ENCODE measurements around the gene UBB. TPM values are rescaled to one million over a fixed set of nuclear protein-coding genes. Genes with fewer than 3 reads are reported as not detected.

UBB gene
- total RNA-seq, 1 donor from 2014 or later: 2,177 TPM

- no peak overlapping the region for H3K4me3 Mint-ChIP-seq
- peaks cover 16% of the 10 kb centered on the region for H3K4me1 Mint-ChIP-seq
- no peaks in the 10 kb centered on the region for H3K27me3 Mint-ChIP-seq (ENCODE audit: low read depth)
- TF ChIP-seq, protein P1, sequence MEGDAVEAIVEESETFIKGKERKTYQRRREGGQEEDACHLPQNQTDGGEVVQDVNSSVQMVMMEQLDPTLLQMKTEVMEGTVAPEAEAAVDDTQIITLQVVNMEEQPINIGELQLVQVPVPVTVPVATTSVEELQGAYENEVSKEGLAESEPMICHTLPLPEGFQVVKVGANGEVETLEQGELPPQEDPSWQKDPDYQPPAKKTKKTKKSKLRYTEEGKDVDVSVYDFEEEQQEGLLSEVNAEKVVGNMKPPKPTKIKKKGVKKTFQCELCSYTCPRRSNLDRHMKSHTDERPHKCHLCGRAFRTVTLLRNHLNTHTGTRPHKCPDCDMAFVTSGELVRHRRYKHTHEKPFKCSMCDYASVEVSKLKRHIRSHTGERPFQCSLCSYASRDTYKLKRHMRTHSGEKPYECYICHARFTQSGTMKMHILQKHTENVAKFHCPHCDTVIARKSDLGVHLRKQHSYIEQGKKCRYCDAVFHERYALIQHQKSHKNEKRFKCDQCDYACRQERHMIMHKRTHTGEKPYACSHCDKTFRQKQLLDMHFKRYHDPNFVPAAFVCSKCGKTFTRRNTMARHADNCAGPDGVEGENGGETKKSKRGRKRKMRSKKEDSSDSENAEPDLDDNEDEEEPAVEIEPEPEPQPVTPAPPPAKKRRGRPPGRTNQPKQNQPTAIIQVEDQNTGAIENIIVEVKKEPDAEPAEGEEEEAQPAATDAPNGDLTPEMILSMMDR (conservative IDR thresholded peaks at IDR 0.05): no peak
- peak overlapping the region; percentile 19 for H3K27ac Mint-ChIP-seq (ENCODE audit: unreplicated experiment)
- no peak for DNase-seq (ENCODE audit: low read depth, low spot score)
- H3K36me3 Mint-ChIP-seq (ENCODE audit: low read depth): no peaks in the 10 kb centered on the region
- no peaks in the 10 kb centered on the region for H3K9me3 Mint-ChIP-seq
These were observed 6.5 kb upstream of the UBB start for GRCh38 chr17:16374146-16374938.

DNA sequence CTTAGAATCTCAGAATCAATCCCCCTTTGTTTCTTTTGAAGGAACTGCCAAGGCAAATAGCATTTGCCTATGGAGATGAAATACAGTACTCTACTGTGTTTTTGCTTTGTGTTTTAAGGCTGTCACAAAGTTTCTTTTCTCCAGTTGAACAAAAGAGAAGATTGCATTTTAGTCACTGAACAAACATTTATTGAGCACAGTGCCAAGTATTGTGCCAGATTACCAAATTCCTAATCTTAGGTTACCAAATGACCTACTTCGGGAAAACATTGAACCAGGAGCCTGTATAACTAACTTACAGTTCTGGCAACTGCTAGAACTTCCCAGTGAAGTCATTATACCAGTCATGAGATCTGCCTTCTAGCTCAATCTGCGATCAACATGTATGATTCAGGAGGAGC is 3.0 kb upstream of the UBB start:
- H3K36me3 Mint-ChIP-seq (ENCODE audit: low read depth): peaks cover 19% of the 10 kb centered on the region
- no peaks in the 10 kb centered on the region for H3K9me3 Mint-ChIP-seq
- DNase-seq (ENCODE audit: low read depth, low spot score): no peak
- peak overlapping the region; percentile 28 for H3K27ac Mint-ChIP-seq (ENCODE audit: unreplicated experiment)
- peaks cover 4% of the 10 kb centered on the region for H3K27me3 Mint-ChIP-seq (ENCODE audit: low read depth)
- peak overlapping the region; percentile 31 for H3K4me3 Mint-ChIP-seq
- H3K4me1 Mint-ChIP-seq: peaks cover 38% of the 10 kb centered on the region
- TF ChIP-seq, protein P1 (conservative IDR thresholded peaks at IDR 0.05): no peak

DNA sequence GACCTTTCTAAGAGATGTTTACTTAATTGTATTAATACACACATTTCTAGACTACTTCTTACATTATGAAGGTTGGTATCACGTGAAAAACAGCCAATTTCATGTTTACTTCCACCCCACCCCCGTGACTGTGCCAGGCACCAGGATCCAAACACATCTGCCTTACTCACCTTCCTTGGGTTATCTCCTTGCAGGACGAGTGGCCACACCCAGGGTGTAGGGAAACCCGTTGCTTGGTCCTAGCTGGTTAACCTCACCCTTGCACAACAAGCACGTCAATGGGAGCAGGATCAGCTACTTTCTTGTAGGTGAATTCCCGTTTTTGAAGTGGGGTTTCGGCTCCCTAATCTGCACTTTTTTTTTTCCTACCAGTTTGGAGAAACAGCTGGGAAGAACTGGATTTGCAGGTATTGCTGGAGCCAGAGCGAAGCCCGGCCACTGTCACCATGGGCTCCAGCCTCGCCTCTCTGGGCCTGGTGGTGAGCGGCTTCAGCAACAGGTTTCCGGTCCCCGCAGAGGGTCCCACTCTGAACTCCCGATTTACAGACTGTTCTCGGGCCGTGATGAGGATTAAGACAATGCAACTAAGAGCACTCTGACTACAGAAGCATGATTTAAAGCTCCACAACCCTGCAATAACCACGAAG is 2.1 kb upstream of the UBB start:
- Mint-ChIP-seq H3K9me3 (no peaks in the 10 kb centered on the region), H3K4me1 (peaks cover 46% of the 10 kb centered on the region), H3K36me3 (ENCODE audit: low read depth) (peaks cover 24% of the 10 kb centered on the region), H3K27me3 (ENCODE audit: low read depth) (peaks cover 4% of the 10 kb centered on the region), H3K27ac (ENCODE audit: unreplicated experiment) (no peak overlapping the region), H3K4me3 (peak overlapping the region; percentile 13)
- no peak for DNase-seq (ENCODE audit: low read depth, low spot score)
- TF ChIP-seq, protein P1 (conservative IDR thresholded peaks at IDR 0.05): no peak

DNA sequence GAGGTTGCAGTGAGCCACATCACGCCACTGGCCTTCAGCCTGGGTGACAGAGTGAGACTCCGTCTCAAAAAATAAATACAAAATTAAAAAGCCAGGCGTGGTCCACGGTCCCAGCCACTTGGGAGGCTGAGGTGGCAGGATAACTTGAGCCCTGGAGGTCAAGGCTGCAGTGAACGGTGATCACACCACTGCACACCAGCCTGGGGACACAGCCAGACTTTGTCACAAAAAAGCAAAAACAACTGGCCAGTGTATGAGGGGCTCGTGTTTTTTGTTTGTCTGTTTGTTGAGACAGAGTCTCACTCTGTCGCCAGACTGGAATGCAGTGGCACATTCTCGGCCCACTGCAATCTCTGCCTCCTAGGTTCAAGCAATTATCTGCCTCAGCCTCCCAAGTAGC is 1.2 kb upstream of the UBB start:
- peaks cover 29% of the 10 kb centered on the region for H3K36me3 Mint-ChIP-seq (ENCODE audit: low read depth)

DNA sequence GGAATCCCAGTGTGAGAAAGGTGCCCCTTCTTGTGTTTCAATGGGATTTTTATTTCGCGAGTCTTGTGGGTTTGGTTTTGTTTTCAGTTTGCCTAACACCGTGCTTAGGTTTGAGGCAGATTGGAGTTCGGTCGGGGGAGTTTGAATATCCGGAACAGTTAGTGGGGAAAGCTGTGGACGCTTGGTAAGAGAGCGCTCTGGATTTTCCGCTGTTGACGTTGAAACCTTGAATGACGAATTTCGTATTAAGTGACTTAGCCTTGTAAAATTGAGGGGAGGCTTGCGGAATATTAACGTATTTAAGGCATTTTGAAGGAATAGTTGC is 567 bp downstream of the UBB start:
- Mint-ChIP-seq H3K4me3 (peak overlapping the region; percentile 90), H3K9me3 (no peaks in the 10 kb centered on the region), H3K27ac (ENCODE audit: unreplicated experiment) (peak overlapping the region; percentile 99), H3K27me3 (ENCODE audit: low read depth) (peaks cover 4% of the 10 kb centered on the region), H3K4me1 (peaks cover 56% of the 10 kb centered on the region), H3K36me3 (ENCODE audit: low read depth) (peaks cover 29% of the 10 kb centered on the region)
- TF ChIP-seq, protein P1 (conservative IDR thresholded peaks at IDR 0.05): peak; percentile 18
- DNase-seq (ENCODE audit: low read depth, low spot score): no peak

More for the DNA sequence above, 1.2 kb upstream of the UBB start:
- Mint-ChIP-seq H3K4me1 (peaks cover 55% of the 10 kb centered on the region), H3K4me3 (no peak overlapping the region), H3K9me3 (no peaks in the 10 kb centered on the region), H3K27ac (ENCODE audit: unreplicated experiment) (no peak overlapping the region), H3K27me3 (ENCODE audit: low read depth) (peaks cover 4% of the 10 kb centered on the region)
- DNase-seq (ENCODE audit: low read depth, low spot score): no peak
- TF ChIP-seq, protein P1 (conservative IDR thresholded peaks at IDR 0.05): no peak

Data from neural crest cell (in vitro differentiated cells).